ENCODE results near the gene HIGD1A.
"Not testable (repeated sequence)": the region's sequence is repeated elsewhere in the genome, so short reads cannot be mapped to it uniquely, and the experiment has no call there.

HIGD1A gene

DNA sequence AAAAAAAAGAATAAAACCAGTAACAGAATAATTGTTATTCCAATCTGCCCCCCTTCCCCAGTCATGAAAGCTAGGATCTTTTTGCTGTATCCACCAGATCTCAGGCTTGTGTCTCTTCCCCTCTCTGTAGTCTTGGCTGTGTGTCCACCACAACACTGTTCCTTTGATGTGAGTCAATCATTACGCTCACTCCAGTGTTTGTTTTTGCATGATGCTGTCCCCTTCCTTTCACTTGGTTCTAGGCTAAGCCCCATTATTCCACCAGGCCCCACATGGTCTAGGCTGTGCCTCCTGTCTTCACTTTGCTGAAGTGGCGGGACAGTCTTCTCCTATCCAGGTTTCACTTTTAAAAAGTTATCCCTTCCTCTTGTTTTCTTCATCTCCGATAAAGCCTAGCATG, 18.5 kb upstream of the HIGD1A start:
- DNase-seq (ENCODE audit: low read depth in 1 of 2, low spot score in 1 of 2), result no peak
- in situ Hi-C loops (cut with HindIII; ENCODE audit: low pct_unique_long_range_greater_than_20kb, low sequenced_read_pairs), result no loop called here
- TF ChIP-seq JUND (IDR thresholded peaks at IDR 0.05; ENCODE audit: low read depth), result no peak

GRCh38 chr3:42820746-42821051, 16.4 kb upstream of the HIGD1A start:
- TF ChIP-seq JUND (IDR thresholded peaks at IDR 0.05; ENCODE audit: low read depth), result no peak
- no peak for DNase-seq (ENCODE audit: low read depth in 1 of 2, low spot score in 1 of 2)
- in situ Hi-C loops (cut with HindIII; ENCODE audit: low pct_unique_long_range_greater_than_20kb, low sequenced_read_pairs), result no loop called here

DNA sequence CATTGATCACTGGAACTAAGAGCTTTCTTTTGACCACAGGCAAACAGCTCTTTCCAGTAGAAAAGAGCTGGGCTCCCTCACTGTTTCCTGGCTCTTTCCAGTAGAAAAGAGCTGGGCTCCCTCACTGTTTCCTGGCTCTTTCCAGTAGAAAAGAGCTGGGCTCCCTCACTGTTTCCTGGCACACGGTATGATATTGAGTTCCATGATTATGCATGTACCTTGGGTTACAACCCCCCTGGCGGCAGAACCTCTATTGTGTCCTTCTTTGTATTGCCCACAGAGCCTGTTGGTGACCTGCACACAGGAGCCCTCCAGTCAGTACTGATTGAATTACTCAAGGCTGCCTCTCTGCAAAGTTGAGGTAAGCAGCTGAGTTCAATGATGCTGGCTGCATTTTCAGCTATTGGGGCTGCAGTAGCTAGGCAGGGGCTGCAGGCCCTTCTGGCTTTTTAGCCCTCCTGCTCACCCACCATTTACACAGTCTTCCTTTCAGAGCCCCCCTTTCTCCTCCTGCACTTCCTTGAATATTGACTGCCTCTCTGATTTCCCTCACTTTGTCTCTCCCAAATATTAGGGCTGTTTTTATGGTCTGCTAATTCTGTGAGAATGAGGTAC, 15.2 kb upstream of the HIGD1A start:
- DNase-seq (ENCODE audit: low read depth in 1 of 2, low spot score in 1 of 2), result peak in 1 of 2 experiments; percentile 63
- no peak for TF ChIP-seq JUND (IDR thresholded peaks at IDR 0.05; ENCODE audit: low read depth)
- in situ Hi-C loops (cut with HindIII; ENCODE audit: low pct_unique_long_range_greater_than_20kb, low sequenced_read_pairs), result no loop called here

- DNase-seq (ENCODE audit: low read depth in 1 of 2, low spot score in 1 of 2), result no peak
- no peak for TF ChIP-seq JUND (IDR thresholded peaks at IDR 0.05; ENCODE audit: low read depth)
- in situ Hi-C loops (cut with HindIII; ENCODE audit: low pct_unique_long_range_greater_than_20kb, low sequenced_read_pairs), result no loop called here
Measured at GRCh38 chr3:42815826-42816225, 11.5 kb upstream of the HIGD1A start.

DNA sequence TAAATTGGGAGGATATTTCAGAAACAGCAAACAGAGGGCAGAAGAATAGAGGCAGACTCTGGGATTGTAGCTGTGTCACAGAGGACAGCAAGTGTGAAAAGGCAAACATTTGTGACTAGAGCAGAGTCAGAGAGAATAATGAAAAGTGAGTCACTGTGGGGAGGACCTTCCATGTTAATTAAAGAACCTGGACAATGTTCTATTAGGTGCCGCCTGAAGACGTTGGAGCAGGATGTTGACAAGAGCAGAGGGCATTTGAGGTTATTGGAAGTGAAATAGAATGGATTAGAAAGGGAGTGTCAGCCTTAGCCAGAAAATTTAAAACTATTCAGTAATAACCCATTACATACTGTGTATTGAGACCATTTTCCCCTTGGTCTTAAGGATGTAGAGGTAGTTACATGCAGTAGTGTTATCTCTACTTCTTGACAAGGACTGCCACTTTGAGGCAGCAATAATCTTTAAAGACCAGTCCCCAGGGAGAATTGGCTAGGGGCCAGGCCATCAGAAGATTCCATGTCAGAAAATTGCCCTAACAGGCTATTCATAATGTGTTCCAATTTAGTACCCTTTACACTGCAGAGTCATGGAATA, 10.7 kb upstream of the HIGD1A start:
- TF ChIP-seq JUND (IDR thresholded peaks at IDR 0.05; ENCODE audit: low read depth), result no peak
- in situ Hi-C loops (cut with HindIII; ENCODE audit: low pct_unique_long_range_greater_than_20kb, low sequenced_read_pairs), result no loop called here
- DNase-seq (ENCODE audit: low read depth in 1 of 2, low spot score in 1 of 2), result no peak

GRCh38 chr3:42814246-42814645, 10.0 kb upstream of the HIGD1A start:
- no peak for DNase-seq (ENCODE audit: low read depth in 1 of 2, low spot score in 1 of 2)
- in situ Hi-C loops (cut with HindIII; ENCODE audit: low pct_unique_long_range_greater_than_20kb, low sequenced_read_pairs), result no loop called here
- no peak for TF ChIP-seq JUND (IDR thresholded peaks at IDR 0.05; ENCODE audit: low read depth)

DNA sequence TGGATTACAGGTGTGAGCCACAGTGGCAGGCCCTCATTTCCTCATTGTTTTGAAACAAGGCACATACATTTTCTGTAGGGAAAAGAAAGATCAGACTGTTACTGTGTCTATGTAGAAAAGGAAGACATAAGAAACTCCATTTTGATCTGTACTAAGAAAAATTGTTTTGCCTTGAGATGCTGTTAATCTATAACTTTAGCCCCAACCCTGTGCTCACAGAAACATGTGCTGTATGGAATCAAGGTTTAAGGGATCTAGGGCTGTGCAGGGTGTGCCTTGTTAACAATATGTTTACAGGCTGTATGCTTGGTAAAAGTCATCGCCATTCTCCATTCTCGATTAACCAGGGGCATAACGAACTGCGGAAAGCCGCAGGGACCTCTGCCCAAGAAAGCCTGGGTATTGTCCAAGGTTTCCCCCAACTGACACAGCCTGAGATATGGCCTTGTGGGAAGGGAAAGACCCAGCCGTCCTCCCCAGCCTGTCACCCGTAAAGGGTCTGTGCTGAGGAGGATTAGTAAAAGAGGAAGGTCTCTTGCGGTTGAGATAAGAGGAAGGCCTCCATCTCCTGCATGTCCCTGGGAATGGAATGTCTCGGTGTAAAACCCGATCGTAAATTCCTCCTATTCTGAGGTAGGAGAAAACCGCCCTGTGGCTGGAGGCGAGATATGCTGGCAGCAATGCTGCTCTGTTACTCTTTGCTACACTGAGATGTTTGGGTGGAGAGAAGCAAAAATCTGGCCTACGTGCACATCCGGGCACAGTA, 7.0 kb upstream of the HIGD1A start:
- in situ Hi-C loops (cut with HindIII; ENCODE audit: low pct_unique_long_range_greater_than_20kb, low sequenced_read_pairs), result not testable (repeated sequence)
- peak in 1 of 2 experiments; percentile 59 for DNase-seq (ENCODE audit: low read depth in 1 of 2, low spot score in 1 of 2)

- peak in 1 of 2 experiments; percentile 85 for DNase-seq (ENCODE audit: low read depth in 1 of 2, low spot score in 1 of 2)
- in situ Hi-C loops (cut with HindIII; ENCODE audit: low pct_unique_long_range_greater_than_20kb, low sequenced_read_pairs), result not testable (repeated sequence)
Measured at GRCh38 chr3:42810706-42811105, 6.4 kb upstream of the HIGD1A start.

GRCh38 chr3:42809202-42809601, 4.9 kb upstream of the HIGD1A start, which contains the start of gene ACKR2:
Gene ACKR2 (plus strand): TSS chr3:42809445. CDS start chr3:42864503, 55,058 bp downstream.
- in situ Hi-C loops (cut with HindIII; ENCODE audit: low pct_unique_long_range_greater_than_20kb, low sequenced_read_pairs), result no loop called here
- no peak for TF ChIP-seq JUND (IDR thresholded peaks at IDR 0.05; ENCODE audit: low read depth)
- DNase-seq (ENCODE audit: low read depth in 1 of 2, low spot score in 1 of 2), result peak in 1 of 2 experiments; percentile 88

- in situ Hi-C loops (cut with HindIII; ENCODE audit: low pct_unique_long_range_greater_than_20kb, low sequenced_read_pairs), result no loop called here
- no peak for TF ChIP-seq JUND (IDR thresholded peaks at IDR 0.05; ENCODE audit: low read depth)
- no peak for DNase-seq (ENCODE audit: low read depth in 1 of 2, low spot score in 1 of 2)
Measured at GRCh38 chr3:42807929-42808328, 3.6 kb upstream of the HIGD1A start.

DNA sequence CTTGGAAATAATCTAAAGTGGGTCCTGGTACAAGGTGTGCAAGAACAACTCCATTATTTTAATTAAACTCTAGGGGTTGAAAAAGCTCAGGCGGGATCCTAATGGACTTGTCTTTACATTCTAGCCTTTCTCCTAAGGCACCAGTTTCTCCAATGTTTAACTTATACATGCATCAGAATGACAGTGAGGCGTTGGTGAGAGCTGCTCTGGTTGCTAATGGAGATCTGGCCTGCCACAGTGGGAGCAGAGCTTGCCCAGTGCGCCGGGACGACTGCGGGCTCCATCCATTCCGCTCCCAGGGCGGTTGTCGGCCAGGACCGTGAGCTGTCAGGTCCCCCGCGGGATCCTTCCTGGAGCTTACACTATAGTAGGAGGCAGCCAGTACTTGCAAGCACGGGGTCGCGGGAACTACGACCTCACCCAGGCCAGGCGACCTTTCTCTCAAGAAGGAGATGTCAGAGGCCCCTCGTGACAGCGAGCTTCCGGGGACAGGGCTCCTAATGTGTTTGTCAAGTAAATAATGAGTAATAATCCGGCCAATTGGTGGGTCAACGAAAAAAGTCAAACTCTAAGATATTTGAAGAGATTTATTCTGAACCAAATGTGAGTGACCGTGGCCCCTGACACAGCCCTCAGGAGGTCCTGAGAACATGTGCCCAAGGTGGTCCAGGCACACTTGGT, 991 bp upstream of the HIGD1A start:
- DNase-seq (ENCODE audit: low read depth in 1 of 2, low spot score in 1 of 2), result peak; percentile 46 to 47
- no peak for TF ChIP-seq JUND (IDR thresholded peaks at IDR 0.05; ENCODE audit: low read depth)
- in situ Hi-C loops (cut with HindIII; ENCODE audit: low pct_unique_long_range_greater_than_20kb, low sequenced_read_pairs), result no loop called here

DNA sequence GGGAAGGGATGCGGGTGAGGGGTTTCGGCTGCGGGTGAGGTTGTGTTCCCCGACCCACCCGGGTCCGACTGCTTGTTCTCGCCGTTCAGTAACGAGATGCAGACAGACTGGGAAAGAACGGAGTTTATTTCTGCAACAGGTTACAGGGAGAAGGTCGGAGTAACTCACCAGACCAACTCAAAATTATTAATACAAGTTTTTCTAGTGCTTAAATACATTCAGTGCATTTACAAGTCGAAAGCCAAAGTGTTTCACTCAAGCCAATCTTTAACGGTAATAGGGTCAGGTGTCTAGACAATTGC, 492 bp upstream of the HIGD1A start:
- no peak for DNase-seq (ENCODE audit: low read depth in 1 of 2, low spot score in 1 of 2)
- no peak for TF ChIP-seq JUND (IDR thresholded peaks at IDR 0.05; ENCODE audit: low read depth)

More for the DNA sequence above, 492 bp upstream of the HIGD1A start:
- in situ Hi-C loops (cut with HindIII; ENCODE audit: low pct_unique_long_range_greater_than_20kb, low sequenced_read_pairs), result no loop called here
